Dermis microvascular lymphatic vessel endothelial cell (primary cell): Measurements from ENCODE around the gene CDH24. TPM values are rescaled to one million over a fixed set of nuclear protein-coding genes. Genes with fewer than 3 reads are reported as not detected.

Source experiments
- DNase-seq, 2 donors: peaks; one replicate each; pipeline versions ENCODE4 v3.0.0 to v3.0.0-alpha.2; 2010; ENCODE audit warnings: low read depth in 2 of 2
- total RNA-seq: library from RNA; depleted of rRNA; stranded (reverse); fragments of >200 nt; gene quantifications from 2 replicates; pipeline ENCODE4 v1.2.1, GENCODE V29; 2014

Gene CDH24
- total RNA-seq, 1 donor from 2014 or later: 1.5 TPM

GRCh38 chr14:23090254-23090636 lies 32.9 kb upstream of the CDH24 start:
- DNase-seq: no peak

DNA sequence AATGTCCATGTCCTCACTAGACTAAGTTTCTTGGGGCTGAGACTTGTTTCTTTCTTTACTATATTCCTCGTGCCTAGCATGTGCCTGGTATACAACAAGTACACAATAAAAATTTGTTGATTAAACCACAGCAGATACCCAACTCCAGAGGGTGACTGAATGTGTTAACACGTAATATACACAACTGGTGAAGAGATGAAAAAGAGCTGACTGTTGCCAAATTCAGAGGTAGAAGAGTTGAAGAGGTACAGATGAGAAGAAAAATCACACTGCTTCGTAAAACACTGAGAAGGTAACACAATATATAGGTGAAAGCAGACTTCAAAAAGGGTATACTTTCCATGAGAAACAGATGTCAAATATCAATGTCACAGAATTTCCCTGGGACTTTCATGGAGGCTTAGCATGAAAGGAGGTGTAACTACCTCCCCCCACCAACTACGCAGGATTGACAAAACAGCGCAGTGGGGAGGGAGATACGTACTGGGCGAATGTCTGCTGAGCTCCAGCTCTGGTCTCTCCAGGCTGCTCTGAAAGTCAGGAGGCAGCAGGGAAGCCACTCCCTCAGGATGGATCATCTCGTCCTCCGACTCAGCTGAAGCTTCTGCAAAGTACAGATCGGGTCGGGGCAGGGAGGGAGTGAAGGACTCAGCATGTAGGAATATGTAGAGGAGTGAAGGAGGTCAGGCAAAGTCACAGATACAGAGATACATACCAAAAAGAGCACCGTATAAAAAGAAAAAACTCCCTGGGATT lies 32.4 kb upstream of the CDH24 start:
- no peak for DNase-seq

DNA sequence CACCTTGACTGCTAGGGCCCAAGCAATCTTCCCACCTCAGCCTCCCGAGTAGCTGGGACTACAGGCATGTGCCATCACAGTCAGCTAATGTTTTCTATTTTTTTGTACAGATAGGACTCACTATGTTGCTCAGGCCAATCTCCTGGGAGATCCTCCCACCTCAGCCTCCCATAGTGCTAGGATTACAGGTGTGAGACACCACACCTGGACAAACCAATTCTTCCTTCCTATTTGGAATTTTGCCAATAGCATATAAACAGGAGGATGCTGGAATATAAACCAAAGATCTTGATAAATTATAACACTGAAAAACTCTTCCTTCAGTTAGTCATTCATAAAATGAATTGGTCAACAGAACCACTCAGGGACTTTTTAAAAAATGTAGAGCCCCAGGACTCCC lies 29.2 kb upstream of the CDH24 start:
- DNase-seq: no peak

GRCh38 chr14:23085458-23085857 lies 28.1 kb upstream of the CDH24 start:
- no peak for DNase-seq

DNA sequence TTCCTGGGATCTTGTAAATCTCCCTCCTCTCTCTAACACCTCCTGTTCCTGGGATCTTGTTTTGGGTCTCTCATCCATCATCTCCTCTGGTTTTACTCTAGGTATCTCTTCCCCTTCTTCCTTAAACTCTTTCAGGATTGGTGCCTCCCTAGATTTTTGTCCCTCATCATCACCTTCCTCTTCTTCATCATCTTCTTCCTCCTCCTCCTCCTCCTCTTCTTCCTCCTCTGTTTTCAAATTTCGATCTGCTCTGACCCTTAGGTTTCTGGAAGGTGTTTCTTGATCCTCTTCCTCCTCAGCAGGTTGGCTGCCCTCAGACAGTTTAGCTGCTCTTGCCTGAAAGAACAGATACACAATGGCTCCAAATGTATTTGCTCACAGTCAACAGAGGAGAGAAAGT lies 23.2 kb upstream of the CDH24 start:
- no peak for DNase-seq

- DNase-seq: no peak
Observed at GRCh38 chr14:23079716-23080115, 22.4 kb upstream of the CDH24 start.

DNA sequence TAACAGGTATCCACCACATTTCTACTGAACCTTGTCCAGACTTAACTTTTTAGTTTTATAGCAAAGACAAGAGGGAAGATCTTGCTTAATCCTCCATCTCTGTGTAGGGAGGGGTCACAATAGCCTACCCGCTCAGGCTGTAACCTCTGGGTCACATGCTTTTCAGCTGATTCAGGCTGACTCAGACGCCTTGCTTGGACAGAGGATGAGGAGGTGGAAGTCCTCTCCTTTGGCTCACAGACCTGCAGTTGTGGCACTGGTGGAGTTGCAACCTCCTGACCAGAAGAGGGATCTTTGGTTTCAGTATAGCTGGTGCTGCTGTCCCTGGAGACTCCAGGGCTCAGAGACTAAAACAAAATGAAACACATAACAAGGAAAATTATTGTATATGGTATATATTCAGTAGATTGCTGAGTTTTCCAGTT lies 21.4 kb upstream of the CDH24 start:
- peak in 1 of 2 donors; percentile 87 for DNase-seq

DNA sequence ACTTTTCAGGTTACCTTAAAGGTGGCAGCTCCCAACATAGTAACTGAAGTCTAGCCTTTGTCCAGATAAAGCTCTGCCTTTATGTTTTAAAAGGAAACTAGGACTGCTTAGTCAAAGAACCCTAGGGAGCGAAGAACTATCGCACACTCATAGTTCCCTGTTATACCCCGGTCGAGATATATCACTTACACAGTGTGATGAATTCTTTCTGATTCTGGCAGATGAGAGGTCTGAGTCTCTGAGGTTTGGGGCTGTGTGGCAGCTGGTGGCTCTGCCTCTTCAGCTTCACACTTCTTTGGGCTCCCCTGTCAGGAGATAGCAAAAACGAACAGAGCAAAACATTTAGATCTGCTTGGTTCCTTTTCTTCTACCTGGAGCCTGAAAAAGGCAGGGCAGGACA lies 20.6 kb upstream of the CDH24 start:
- DNase-seq: no peak

DNA sequence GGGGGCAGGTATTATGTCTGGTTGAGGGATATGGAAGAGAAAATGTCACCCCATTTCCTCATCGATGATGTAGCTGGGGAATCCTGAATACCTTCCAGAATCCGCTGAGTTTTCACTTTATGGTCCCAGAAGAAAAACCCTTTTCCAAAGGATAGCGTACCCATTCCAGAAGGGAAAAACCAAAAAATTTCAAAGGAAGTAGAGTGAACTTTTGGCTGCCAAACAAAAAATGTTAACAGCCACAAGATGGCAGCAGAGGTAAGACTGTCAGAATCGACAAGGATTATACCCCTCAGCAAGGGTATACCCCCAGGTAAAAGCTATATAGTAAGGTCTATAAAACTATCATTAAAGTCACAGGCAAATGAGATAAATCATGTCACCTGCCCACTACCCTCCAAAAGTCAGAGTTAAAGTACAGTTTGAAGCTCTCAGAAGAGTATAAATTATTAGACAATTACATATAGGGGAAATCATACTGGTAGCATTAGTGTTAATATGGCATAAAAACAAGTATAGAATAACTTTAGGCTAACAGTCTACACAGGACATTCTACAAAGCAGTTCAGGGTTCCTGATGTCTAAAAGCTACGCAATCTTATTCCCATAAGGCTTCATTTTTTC lies 19.6 kb upstream of the CDH24 start:
- DNase-seq: peak in 1 of 2 donors; percentile 51

- no peak for DNase-seq
Observed at GRCh38 chr14:23074906-23075305, 17.6 kb upstream of the CDH24 start.

DNA sequence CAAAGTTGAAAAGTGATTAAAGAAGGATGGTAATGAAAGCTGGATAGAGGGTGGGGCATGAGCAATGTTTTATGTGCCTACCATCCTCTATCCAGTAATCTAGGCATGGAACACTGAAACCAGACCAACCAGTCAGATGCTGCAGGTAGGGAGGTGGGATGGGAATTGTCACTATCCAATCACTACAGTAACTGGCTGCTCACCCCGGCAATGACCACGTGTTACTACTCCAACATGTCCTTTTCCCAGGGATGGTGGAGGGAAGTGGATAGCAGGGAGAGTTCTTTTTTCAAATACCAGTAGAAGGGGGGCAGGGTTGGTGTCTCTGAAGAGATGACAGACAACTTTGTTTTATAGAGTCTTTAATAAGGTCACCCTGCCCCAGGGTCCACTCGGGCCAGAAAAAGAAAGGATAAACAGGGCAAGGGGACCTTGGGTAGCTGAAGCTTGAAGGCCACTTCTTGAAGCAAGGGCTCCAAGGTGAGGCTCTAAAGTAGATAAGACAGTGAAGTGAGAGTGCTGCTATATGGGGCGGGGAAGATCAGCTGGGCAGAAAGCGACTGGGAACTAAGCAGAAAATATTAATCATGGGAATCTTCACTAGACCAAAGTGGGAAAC lies 14.7 kb upstream of the CDH24 start:
- DNase-seq: no peak

- DNase-seq: peak; percentile 62 to 92
Observed at GRCh38 chr14:23071244-23071920, 14.1 kb upstream of the CDH24 start.

- DNase-seq: no peak
Observed at GRCh38 chr14:23070262-23071129, 13.2 kb upstream of the CDH24 start.

- no peak for DNase-seq
Observed at GRCh38 chr14:23069413-23069806, 12.1 kb upstream of the CDH24 start.

- peak; percentile 82 to 94 for DNase-seq
Observed at GRCh38 chr14:23068789-23069412, 11.6 kb upstream of the CDH24 start.

DNA sequence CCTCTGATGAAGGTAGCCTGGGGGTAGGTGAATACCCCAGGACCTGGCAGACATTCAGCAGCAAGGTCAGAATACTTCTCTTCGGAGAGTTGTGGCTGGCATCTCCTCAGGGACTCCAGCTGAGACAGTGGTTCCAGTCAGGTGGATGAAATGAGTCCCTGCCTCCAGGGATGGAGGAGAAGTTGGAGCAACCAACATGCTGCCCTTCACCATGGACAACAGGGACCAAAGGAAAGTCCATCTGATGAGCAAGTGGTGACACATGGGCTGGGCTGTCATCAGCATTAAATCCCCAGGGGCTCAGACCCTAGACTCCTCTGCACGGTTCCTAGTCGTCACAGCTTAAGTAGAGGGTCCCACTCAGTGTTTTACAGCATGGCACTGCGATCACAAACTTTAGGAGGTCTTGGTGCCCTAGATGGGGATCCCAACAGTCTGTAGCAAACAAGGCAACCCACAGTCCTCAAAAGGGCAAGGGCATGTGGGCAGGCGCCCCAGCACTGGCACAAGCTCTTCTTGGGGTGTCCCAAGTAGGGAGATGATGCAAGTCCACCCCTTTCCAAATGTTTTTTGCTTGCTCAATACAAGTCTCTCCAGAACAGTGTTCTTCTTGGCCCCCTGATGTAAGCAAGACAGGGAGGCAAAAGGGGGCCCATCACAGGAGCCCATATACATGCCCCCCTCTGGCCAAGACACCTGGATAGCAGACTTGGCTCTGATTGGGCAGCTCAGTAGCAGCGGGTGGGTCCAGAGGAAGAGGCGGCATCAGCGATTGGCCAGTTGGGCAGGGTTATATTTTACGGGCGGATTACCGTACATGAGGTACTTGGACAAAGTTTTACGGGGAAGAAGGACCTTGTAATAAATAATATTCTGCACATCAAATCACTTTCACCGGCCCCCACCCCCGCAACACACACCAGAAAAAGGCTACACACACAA lies 10.8 kb upstream of the CDH24 start:
- DNase-seq: no peak

DNA sequence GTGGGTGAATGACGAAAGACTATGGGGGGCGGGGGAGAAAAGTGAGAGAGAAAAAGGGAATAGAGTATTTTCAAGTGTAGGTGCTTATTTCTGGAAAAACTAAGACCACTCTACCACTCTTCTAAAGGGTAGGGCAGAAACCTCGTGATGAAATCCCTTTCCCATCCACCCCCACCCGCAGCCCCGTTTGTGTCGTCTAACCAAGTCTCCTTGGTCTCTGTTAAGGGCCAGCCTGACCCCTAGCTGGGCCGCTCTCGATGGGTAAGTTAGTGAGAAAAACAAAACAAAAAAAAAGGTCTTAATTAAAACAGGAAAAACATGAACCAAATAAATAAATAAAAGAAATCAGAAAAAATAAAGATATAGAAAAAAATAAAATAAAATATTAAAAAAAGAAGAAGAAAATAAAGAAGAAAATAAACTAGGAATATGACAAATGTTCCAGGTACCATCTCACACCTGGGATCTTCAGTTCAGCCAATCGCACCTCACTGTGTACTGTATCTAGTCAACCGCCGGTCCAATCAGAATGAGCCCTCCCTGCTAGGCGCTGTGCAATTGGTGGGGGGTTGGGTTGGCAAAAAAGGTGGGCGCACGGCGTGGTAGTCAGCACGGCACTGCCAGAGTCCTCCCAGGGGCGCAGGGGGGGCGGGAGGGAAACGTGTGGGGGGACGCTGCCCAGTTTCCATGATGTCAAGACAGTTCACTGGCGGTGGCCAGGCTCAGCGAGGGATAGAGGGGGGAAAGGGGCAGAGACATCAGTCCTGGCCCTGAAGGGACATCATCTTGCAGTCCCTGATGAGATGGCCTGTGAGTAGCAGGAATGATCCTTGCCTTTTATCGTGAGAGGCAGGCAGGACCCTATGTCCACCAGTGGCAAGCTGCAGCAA lies 9.8 kb upstream of the CDH24 start:
- no peak for DNase-seq

GRCh38 chr14:23066368-23066767 lies 9.0 kb upstream of the CDH24 start:
- DNase-seq: no peak

- no peak for DNase-seq
Observed at GRCh38 chr14:23063601-23064000, 6.3 kb upstream of the CDH24 start.
